SK-N-SH treated with all-trans-retinoic acid at 6 μM for 48 hours (cell line): ENCODE data around the gene PLAC8L1.

Source experiments
- ATAC-seq: fragments of 200-7000 bp; cut with Tn5 transposase; 3 replicates; pipeline ENCODE4 v1.9.1; 2020; ENCODE audit warnings: mild to moderate bottlenecking, moderate library complexity
- ARNTL ChIP-seq: fragments of 450-650 bp; formaldehyde crosslinking; IDR thresholded peaks from 2 replicates; pipeline ENCODE4 v1.5.0; 2020; ENCODE audit warnings: low read depth, mild to moderate bottlenecking, moderate library complexity, borderline replicate concordance
- CREB5 ChIP-seq: fragments of 250-450 bp; sonication (Bioruptor Pico); IDR thresholded peaks from 2 replicates; pipeline ENCODE4 v1.5.1; 2020; ENCODE audit warnings: low read depth, mild to moderate bottlenecking, moderate library complexity
- CSDC2 ChIP-seq: fragments of 250-450 bp; sonication (Bioruptor Pico); IDR thresholded peaks from 2 replicates; pipeline ENCODE4 v1.5.0; 2020; ENCODE audit warnings: mild to moderate bottlenecking, moderate library complexity
- CSRNP3 ChIP-seq: fragments of 250-450 bp; sonication (Bioruptor Pico); IDR thresholded peaks from 2 replicates; pipeline ENCODE4 v1.5.1; 2021; ENCODE audit warnings: mild to moderate bottlenecking, moderate library complexity
- ESRRG ChIP-seq: fragments of 250-450 bp; sonication (Bioruptor Pico); IDR thresholded peaks from 2 replicates; pipeline ENCODE4 v1.6.1; 2021; ENCODE audit warnings: mild to moderate bottlenecking
- GLIS3 ChIP-seq: fragments of 250-450 bp; sonication (Bioruptor Pico); IDR thresholded peaks from 2 replicates; pipeline ENCODE4 v1.5.0; 2020; ENCODE audit warnings: mild to moderate bottlenecking, moderate library complexity
- ISL1 ChIP-seq: fragments of 250-450 bp; sonication (Bioruptor Pico); IDR thresholded peaks from 2 replicates; pipeline ENCODE4 v2.1.2; 2022; ENCODE audit warnings: mild to moderate bottlenecking, moderate library complexity
- PATZ1 ChIP-seq: fragments of 250-450 bp; sonication (Bioruptor Pico); IDR thresholded peaks from 2 replicates; pipeline ENCODE4 v1.8.0; 2020; ENCODE audit warnings: mild to moderate bottlenecking, moderate library complexity, borderline replicate concordance
- PPARA ChIP-seq: fragments of 250-450 bp; sonication (Bioruptor Pico); IDR thresholded peaks from 2 replicates; pipeline ENCODE4 v1.5.0; 2020; ENCODE audit warnings: mild to moderate bottlenecking, borderline replicate concordance
- RARB ChIP-seq: fragments of 250-450 bp; sonication (Bioruptor Pico); IDR thresholded peaks from 2 replicates; pipeline ENCODE4 v1.8.0; 2021; ENCODE audit warnings: mild to moderate bottlenecking, moderate library complexity
- SNAI2 ChIP-seq: fragments of 250-450 bp; sonication (Bioruptor Pico); IDR thresholded peaks from 2 replicates; pipeline ENCODE4 v1.5.0; 2020; ENCODE audit warnings: mild to moderate bottlenecking, moderate library complexity
- TCF4 ChIP-seq: fragments of 250-450 bp; sonication (Bioruptor Pico); IDR thresholded peaks from 2 replicates; pipeline ENCODE4 v1.8.0; 2021; ENCODE audit warnings: mild to moderate bottlenecking, moderate library complexity, borderline replicate concordance
- TOX ChIP-seq: fragments of 250-450 bp; sonication (Bioruptor Pico); IDR thresholded peaks from 2 replicates; pipeline ENCODE4 v1.8.0; 2021; ENCODE audit warnings: mild to moderate bottlenecking, moderate library complexity, borderline replicate concordance
- ZC3H10 ChIP-seq: fragments of 250-450 bp; sonication (Bioruptor Pico); IDR thresholded peaks from 2 replicates; pipeline ENCODE4 v1.5.1; 2021; ENCODE audit warnings: mild to moderate bottlenecking, moderate library complexity
- ZFP3 ChIP-seq: fragments of 250-450 bp; sonication (Bioruptor Pico); IDR thresholded peaks from 2 replicates; pipeline ENCODE4 v1.5.0; 2020; ENCODE audit warnings: mild to moderate bottlenecking, moderate library complexity
- ZFP30 ChIP-seq: fragments of 450-650 bp; formaldehyde crosslinking; IDR thresholded peaks from 2 replicates; pipeline ENCODE4 v1.5.0; 2022; ENCODE audit warnings: mild to moderate bottlenecking, moderate library complexity
- ZNF565 ChIP-seq: fragments of 450-650 bp; formaldehyde crosslinking; conservative IDR thresholded peaks from 2 replicates; pipeline ENCODE4 v1.5.0; 2020; ENCODE audit warnings: low read depth, mild to moderate bottlenecking, moderate library complexity
- ZNF70 ChIP-seq: fragments of 450-650 bp; formaldehyde crosslinking; IDR thresholded peaks from 2 replicates; pipeline ENCODE4 v1.5.0; 2020; ENCODE audit warnings: mild to moderate bottlenecking, moderate library complexity
- ZNF8 ChIP-seq: fragments of 450-650 bp; formaldehyde crosslinking; IDR thresholded peaks from 2 replicates; pipeline ENCODE4 v1.5.0; 2020; ENCODE audit warnings: mild to moderate bottlenecking, moderate library complexity
- TF ChIP-seq, protein P1 (sequence below): fragments of 250-450 bp; sonication (Bioruptor Pico); IDR thresholded peaks from 2 replicates; pipeline ENCODE4 v1.8.0; 2021; ENCODE audit warnings: low read depth, mild to moderate bottlenecking, moderate library complexity, borderline replicate concordance
- TF ChIP-seq, protein P2 (sequence below): fragments of 250-450 bp; sonication (Bioruptor Pico); IDR thresholded peaks from 2 replicates; pipeline ENCODE4 v1.5.0; 2020; ENCODE audit warnings: mild to moderate bottlenecking, moderate library complexity

Gene PLAC8L1

DNA sequence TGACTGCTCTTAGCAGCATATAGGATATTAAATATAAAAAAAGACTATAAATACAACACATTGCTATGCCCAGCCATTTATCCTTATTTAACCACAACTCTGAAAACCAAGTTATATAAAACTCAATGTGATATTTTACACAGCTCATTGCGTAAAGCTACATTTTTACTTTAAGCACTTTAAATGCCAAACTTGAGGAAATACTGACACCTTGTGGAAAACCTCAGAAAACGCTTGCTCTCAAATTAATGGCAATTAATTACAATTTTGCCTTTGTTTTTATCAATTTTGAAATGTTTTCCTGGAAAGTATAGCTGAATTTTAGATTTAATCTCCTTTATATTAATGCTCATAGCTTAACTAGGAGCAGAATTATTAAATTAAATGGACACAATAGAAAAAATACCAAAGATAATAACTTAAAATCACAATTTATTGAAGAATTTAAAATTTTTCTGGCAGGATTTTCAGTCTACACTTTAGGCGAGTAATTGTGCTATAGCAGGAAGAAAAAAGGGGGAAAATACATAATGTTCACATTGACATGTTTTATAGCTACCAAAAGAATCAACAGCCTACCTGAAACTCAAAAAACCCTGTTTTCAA, 25.2 kb upstream of the PLAC8L1 start:
- no peak for ATAC-seq
- no peak for TF ChIP-seq RARB (CRISPR knock-in tag)
- no peak for TF ChIP-seq TOX (CRISPR knock-in tag)
- no peak for TF ChIP-seq ZC3H10 (CRISPR knock-in tag)
- no peak for TF ChIP-seq ARNTL (CRISPR knock-in tag)
- no peak for TF ChIP-seq ESRRG
- TF ChIP-seq PPARA (CRISPR knock-in tag): no peak
- TF ChIP-seq, protein P1, sequence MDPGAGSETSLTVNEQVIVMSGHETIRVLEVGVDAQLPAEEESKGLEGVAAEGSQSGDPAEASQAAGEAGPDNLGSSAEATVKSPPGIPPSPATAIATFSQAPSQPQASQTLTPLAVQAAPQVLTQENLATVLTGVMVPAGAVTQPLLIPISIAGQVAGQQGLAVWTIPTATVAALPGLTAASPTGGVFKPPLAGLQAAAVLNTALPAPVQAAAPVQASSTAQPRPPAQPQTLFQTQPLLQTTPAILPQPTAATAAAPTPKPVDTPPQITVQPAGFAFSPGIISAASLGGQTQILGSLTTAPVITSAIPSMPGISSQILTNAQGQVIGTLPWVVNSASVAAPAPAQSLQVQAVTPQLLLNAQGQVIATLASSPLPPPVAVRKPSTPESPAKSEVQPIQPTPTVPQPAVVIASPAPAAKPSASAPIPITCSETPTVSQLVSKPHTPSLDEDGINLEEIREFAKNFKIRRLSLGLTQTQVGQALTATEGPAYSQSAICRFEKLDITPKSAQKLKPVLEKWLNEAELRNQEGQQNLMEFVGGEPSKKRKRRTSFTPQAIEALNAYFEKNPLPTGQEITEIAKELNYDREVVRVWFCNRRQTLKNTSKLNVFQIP (CRISPR knock-in tag): no peak
- no peak for TF ChIP-seq CREB5
- TF ChIP-seq ZNF70 (CRISPR knock-in tag): no peak
- TF ChIP-seq GLIS3 (CRISPR knock-in tag): no peak
- no peak for TF ChIP-seq CSRNP3
- TF ChIP-seq ZFP3: no peak
- no peak for TF ChIP-seq ZNF565 (CRISPR knock-in tag)
- no peak for TF ChIP-seq SNAI2 (CRISPR knock-in tag)
- no peak for TF ChIP-seq CSDC2
- TF ChIP-seq, protein P2, sequence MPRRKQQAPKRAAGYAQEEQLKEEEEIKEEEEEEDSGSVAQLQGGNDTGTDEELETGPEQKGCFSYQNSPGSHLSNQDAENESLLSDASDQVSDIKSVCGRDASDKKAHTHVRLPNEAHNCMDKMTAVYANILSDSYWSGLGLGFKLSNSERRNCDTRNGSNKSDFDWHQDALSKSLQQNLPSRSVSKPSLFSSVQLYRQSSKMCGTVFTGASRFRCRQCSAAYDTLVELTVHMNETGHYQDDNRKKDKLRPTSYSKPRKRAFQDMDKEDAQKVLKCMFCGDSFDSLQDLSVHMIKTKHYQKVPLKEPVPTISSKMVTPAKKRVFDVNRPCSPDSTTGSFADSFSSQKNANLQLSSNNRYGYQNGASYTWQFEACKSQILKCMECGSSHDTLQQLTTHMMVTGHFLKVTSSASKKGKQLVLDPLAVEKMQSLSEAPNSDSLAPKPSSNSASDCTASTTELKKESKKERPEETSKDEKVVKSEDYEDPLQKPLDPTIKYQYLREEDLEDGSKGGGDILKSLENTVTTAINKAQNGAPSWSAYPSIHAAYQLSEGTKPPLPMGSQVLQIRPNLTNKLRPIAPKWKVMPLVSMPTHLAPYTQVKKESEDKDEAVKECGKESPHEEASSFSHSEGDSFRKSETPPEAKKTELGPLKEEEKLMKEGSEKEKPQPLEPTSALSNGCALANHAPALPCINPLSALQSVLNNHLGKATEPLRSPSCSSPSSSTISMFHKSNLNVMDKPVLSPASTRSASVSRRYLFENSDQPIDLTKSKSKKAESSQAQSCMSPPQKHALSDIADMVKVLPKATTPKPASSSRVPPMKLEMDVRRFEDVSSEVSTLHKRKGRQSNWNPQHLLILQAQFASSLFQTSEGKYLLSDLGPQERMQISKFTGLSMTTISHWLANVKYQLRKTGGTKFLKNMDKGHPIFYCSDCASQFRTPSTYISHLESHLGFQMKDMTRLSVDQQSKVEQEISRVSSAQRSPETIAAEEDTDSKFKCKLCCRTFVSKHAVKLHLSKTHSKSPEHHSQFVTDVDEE (CRISPR knock-in tag): no peak
- TF ChIP-seq ZNF8 (CRISPR knock-in tag): no peak
- TF ChIP-seq PATZ1 (CRISPR knock-in tag): no peak
- TF ChIP-seq ISL1 (CRISPR knock-in tag): no peak

GRCh38 chr5:146126068-146126467, 20.7 kb upstream of the PLAC8L1 start:
- TF ChIP-seq CSDC2: no peak
- no peak for TF ChIP-seq ZFP30
- TF ChIP-seq ARNTL (CRISPR knock-in tag): no peak
- TF ChIP-seq, protein P1 (CRISPR knock-in tag): no peak
- TF ChIP-seq RARB (CRISPR knock-in tag): no peak
- no peak for TF ChIP-seq CREB5
- TF ChIP-seq SNAI2 (CRISPR knock-in tag): no peak
- no peak for TF ChIP-seq GLIS3 (CRISPR knock-in tag)
- TF ChIP-seq CSRNP3: no peak
- TF ChIP-seq TCF4 (CRISPR knock-in tag): no peak
- no peak for TF ChIP-seq TOX (CRISPR knock-in tag)
- TF ChIP-seq ISL1 (CRISPR knock-in tag): no peak
- no peak for TF ChIP-seq ZNF70 (CRISPR knock-in tag)
- TF ChIP-seq ZNF8 (CRISPR knock-in tag): no peak
- TF ChIP-seq, all 23 proteins: peak for 0
- no peak for ATAC-seq
